ENCODE results near the gene KLHL10.
"Not testable (repeated sequence)": the region's sequence is repeated elsewhere in the genome, so short reads cannot be mapped to it uniquely, and the experiment has no call there.

Gene KLHL10

DNA sequence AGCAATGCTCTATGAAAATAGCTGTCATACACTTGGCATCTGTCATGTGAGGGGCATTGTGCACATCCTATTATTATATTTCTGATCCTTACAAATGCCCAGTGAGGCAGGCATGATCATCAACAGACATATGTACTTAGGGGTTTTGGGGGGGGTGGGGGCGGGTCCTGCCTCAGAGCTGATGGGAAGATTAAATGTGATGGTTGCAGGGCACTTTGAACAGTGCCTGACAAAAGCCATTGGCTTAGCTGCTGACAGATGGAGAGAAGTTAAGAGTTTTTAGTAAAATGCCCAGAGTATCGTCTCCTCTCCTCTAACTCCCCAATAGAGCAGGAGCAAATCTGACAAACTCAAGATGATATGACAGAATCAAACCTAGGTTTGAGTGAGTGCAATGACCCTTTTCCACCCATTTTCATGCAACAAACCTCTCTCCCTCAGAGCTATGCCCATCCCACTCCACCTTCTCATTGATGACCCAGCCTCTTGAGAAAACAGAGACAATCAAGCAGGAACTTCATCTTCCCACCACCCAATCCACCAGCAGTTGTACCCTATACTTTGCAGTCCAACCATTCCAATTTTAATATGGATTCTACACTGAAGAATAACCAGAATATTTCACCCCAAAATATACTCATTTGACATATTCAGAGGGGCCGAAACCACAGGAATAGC, 22.8 kb downstream of the KLHL10 start:
- H3K27ac Mint-ChIP-seq = no peak overlapping the region

DNA sequence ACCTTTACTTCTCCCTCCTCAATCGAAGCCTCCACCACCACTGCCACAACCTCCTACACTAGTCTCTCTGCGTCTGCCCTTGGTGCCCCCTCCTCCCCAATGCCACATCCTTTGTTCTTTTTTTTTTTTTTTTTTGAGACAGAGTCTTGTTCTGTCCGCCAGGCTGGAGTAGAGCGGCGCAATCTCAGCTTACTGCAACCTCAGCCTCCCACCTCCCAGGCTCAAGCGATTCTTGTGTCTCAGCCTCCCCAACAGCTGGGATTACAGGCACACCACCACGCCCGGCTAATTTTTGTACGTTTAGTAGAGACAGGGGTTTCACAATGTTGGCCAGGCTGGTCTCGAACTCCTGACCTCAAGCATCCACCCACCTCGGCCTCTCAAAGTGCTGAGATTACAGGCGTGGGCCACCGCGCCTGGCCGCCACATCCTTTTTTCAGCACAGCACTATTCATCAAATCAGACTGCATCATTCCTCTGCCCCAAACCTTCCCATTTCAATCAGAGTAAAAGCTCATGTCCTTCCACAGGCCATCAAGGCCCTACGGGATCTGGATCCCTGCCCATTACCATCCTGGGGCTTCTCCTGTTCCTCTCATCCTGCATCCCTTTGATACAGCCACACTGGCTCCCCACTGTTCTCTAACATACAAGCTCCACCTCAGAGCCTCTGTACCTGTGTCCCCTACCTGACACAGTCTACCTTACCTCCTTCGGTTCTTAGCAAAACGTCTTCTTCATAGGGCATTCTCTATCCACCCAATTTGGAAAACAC, 25.6 kb downstream of the KLHL10 start:
- Mint-ChIP-seq H3K27me3 (no peaks in the 10 kb centered on the region), H3K4me3 (no peak overlapping the region), H3K27ac (no peak overlapping the region), H3K9me3 (no peaks in the 10 kb centered on the region), H3K4me1 (peaks cover 15 to 26% of the 10 kb centered on the region in 2 donors), H3K36me3 (peaks cover 9 to 12% of the 10 kb centered on the region in 2 donors)
- DNase-seq = no peak
- no peak for ATAC-seq (replicated peaks)

More for the DNA sequence above, 22.8 kb downstream of the KLHL10 start:
- Mint-ChIP-seq H3K27me3 (no peaks in the 10 kb centered on the region), H3K9me3 (no peaks in the 10 kb centered on the region), H3K4me3 (no peak overlapping the region), H3K4me1 (peaks cover 12 to 22% of the 10 kb centered on the region in 2 donors), H3K36me3 (peaks cover 0 to 3% of the 10 kb centered on the region in 2 donors)
- DNase-seq = no peak
- no peak for ATAC-seq (replicated peaks)

DNA sequence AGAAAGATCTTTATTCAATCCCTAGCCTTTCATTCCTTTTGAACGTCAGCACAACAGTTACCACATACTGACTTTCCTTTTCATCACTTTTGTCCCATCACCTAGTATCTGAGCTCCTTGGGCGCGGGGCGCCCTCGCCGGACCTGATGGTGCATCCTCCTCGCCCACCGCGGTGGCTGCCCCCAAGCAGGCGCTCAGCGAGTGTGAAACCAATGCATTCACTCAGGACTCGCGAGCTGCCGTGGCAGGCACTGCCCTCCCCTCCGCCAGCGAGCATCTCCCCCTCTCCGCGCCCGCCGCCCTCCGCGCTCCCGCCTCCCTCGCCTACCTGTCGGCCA, 26.8 kb downstream of the KLHL10 start:
- H3K36me3 Mint-ChIP-seq = peaks cover 13 to 22% of the 10 kb centered on the region in 2 donors
- H3K4me1 Mint-ChIP-seq = peaks cover 15 to 26% of the 10 kb centered on the region in 2 donors
- DNase-seq = no peak
- no peaks in the 10 kb centered on the region for H3K9me3 Mint-ChIP-seq
- no peak overlapping the region for H3K27ac Mint-ChIP-seq
- no peak for ATAC-seq (replicated peaks)
- H3K4me3 Mint-ChIP-seq = no peak overlapping the region
- H3K27me3 Mint-ChIP-seq = no peaks in the 10 kb centered on the region

DNA sequence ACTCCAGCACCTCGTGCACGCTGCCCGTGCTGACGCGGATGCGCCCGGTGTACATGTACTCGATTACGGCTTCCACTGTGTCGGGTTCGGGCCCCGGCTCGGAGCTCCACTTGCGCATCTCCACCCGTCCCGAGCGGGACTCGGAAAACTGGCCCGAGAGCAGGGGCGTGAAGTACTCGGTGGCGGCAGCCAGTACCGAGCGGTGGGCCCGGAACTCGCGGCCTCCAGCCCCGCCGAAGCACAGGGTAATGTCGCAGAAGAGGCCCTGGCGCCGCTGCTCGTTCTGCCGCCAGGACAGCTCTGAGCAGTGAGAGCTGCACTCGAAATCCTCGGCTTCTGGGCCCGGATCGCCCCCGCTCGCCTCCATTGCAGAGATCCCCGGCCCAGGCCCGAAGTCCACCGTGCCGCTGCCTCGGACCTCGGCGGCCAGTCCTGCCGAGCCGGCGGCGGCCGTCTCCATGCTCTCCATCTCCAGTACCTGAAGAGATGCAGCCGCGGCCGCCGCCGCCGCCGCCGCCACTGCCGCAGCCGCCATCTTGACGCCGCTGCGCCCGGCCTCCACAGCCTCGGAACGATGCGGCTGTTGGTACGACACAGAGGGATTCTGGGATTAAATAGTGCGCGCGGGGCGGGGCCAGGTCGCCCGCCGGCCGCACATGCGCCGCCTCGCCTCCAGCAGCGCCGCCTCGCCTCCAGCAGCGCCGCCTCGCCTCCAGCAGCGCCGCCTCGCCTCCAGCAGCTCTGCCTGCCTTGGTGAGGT, 27.4 kb downstream of the KLHL10 start, which contains the start of gene KLHL11:
TSS of gene KLHL11 (minus strand) at position 588 of the 760 bp plus-strand sequence. CDS start at position 535, 53 bp downstream.
- Mint-ChIP-seq H3K27me3 (no peaks in the 10 kb centered on the region), H3K36me3 (peaks cover 13 to 22% of the 10 kb centered on the region in 2 donors), H3K27ac (peak within 1 kb of the TSS; percentile 84), H3K4me1 (peaks cover 15 to 26% of the 10 kb centered on the region in 2 donors), H3K4me3 (no peak within 1 kb of the TSS), H3K9me3 (no peaks in the 10 kb centered on the region)
- DNase-seq = peak; percentile 85
- peak; percentile 94 to 95 for ATAC-seq (replicated peaks)

DNA sequence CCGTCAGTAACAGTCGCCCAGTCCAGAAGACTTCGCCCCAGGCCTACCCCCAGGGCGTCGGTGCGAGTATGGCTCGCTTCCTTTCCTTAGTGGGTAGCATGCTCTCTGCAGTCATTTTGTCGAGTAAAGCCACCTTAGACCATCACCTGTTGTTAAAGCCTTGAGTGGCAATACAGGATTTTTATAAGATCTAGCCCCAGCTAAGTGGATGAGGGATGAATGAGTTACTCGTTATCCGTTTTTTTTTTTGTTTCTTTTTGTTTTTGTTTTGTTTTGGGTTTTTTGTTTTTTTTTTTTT, 27.9 kb downstream of the KLHL10 start:
- H3K27ac Mint-ChIP-seq = peak overlapping the region; percentile 84
- no peak for ATAC-seq (replicated peaks)
- H3K9me3 Mint-ChIP-seq = no peaks in the 10 kb centered on the region
- DNase-seq = no peak
- no peaks in the 10 kb centered on the region for H3K27me3 Mint-ChIP-seq
- peaks cover 13 to 23% of the 10 kb centered on the region in 2 donors for H3K36me3 Mint-ChIP-seq
- no peak overlapping the region for H3K4me3 Mint-ChIP-seq
- H3K4me1 Mint-ChIP-seq = peaks cover 12 to 22% of the 10 kb centered on the region in 2 donors

DNA sequence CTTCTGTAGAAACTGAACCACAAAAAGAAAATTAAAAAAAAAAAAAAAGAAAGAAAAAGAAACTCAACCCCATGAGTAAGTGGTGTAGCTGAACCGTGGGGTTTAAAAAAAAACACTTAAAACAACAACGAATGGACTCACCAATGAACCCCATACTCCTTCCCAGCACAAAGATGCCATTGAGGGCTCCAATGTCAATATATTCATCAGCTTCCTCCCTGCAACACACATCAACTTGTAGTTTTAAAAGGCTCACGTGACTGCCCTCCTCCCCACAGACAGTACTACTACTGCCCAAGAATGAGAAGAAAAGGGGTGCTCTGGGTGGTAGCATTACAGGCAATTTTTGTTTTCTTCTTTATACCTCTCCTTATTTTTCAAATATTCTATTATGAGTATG, 30.9 kb downstream of the KLHL10 start:
- Mint-ChIP-seq H3K4me1 (peaks cover 3 to 7% of the 10 kb centered on the region in 2 donors), H3K27ac (peak overlapping the region; percentile 47), H3K27me3 (no peaks in the 10 kb centered on the region), H3K4me3 (no peak overlapping the region), H3K9me3 (no peaks in the 10 kb centered on the region), H3K36me3 (peaks cover 39 to 51% of the 10 kb centered on the region in 2 donors)
- DNase-seq (no peak), ATAC-seq (replicated peaks) (no peak)

DNA sequence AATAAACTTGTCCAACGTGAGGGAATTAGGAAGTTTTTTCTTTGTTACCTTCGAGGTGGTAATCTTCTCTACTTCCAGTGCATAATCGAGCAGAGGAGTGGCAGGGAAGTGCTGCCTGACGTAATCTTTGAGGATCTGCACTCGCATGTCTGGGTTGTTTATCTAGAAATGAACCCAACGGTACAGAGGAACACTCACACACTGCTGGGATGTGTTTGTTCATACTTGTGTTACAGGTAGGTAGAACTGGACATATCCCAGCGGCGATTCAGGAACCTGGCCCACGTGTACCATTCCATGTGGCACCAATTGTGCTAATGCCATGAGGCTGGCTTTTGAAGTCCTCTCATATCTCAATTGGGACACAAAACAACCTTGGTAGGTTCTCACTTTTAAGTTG, 31.8 kb downstream of the KLHL10 start:
- no peaks in the 10 kb centered on the region for H3K9me3 Mint-ChIP-seq
- no peak overlapping the region for H3K4me3 Mint-ChIP-seq
- H3K27me3 Mint-ChIP-seq = no peaks in the 10 kb centered on the region
- peaks cover 43 to 54% of the 10 kb centered on the region in 2 donors for H3K36me3 Mint-ChIP-seq
- no peak overlapping the region for H3K27ac Mint-ChIP-seq
- peaks cover 3 to 7% of the 10 kb centered on the region in 2 donors for H3K4me1 Mint-ChIP-seq
- ATAC-seq (replicated peaks) (no peak), DNase-seq (no peak)

DNA sequence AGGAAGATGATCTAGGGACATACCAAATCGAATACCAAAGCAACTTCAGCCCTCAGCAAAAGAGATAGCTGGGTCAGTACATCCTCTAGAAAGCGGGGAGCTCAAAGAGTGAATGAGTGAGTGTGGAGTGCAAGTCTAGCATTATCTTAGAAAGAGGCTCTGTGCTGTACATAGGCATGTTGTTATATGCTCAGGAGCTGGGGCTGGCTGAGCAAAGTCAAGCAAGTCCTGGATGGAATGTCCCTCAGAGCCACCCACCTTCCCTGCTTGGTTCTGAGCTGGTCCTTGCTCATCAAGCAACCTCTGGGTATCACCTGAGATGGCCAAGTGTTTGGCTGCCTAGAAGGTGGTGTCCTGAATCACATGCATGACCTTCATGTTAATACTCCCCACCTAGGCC, 32.5 kb downstream of the KLHL10 start:
- ATAC-seq (replicated peaks) (no peak), DNase-seq (no peak)
- H3K36me3 Mint-ChIP-seq = peaks cover 41 to 54% of the 10 kb centered on the region in 2 donors
- H3K27me3 Mint-ChIP-seq = no peaks in the 10 kb centered on the region
- peaks cover 3 to 7% of the 10 kb centered on the region in 2 donors for H3K4me1 Mint-ChIP-seq
- H3K4me3 Mint-ChIP-seq = no peak overlapping the region
- H3K27ac Mint-ChIP-seq = peak overlapping the region; percentile 3
- H3K9me3 Mint-ChIP-seq = no peaks in the 10 kb centered on the region

DNA sequence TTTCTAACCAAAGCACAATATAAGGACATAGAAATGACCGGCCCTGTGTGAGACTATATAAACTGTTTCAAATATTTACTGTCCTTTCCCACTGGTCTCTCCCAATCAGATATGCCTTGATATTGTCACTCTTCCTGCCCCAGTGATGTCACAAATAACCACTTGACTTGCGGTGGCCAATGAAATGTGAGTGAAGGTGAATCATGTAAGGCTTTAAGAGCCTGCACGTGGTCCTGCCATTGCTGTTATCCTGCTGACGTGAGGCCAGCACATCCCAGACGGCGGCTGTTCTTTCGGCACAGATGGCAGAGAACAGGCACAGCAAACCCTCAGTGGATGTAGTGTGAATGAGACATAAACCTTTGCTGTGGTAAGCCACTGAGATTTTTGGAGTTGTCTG, 33.0 kb downstream of the KLHL10 start:
- no peak overlapping the region for H3K4me3 Mint-ChIP-seq
- no peaks in the 10 kb centered on the region for H3K27me3 Mint-ChIP-seq
- no peak for ATAC-seq (replicated peaks)
- H3K9me3 Mint-ChIP-seq = no peaks in the 10 kb centered on the region
- no peak for DNase-seq
- H3K4me1 Mint-ChIP-seq = peaks cover under 1 to 1% of the 10 kb centered on the region in 2 donors
- no peak overlapping the region for H3K27ac Mint-ChIP-seq
- H3K36me3 Mint-ChIP-seq = peaks cover 38 to 52% of the 10 kb centered on the region in 2 donors

DNA sequence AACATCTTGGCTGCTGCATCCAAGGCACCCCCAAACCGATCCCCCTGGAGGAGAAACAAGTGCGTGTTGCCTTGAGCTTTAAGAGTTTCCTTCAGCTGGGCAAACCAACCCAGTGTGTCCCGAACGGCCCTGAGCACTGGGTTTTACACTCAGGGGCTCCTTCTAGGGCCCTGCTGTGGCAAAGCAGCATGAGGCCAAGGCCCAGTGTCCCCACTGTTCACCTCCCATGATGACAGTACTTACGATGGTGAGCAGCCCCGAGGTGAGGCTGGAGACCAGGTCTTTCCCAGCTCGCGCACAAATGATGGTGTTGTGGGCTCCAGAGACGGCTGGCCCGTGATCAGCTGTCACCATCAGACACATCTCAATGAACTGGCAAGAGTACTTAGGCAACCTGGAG, 34.2 kb downstream of the KLHL10 start:
- DNase-seq (no peak), ATAC-seq (replicated peaks) (no peak)
- Mint-ChIP-seq H3K27ac (peak overlapping the region; percentile 9), H3K27me3 (no peaks in the 10 kb centered on the region), H3K9me3 (no peaks in the 10 kb centered on the region), H3K4me1 (no peaks in the 10 kb centered on the region), H3K4me3 (no peak overlapping the region), H3K36me3 (peaks cover 35 to 49% of the 10 kb centered on the region in 2 donors)

DNA sequence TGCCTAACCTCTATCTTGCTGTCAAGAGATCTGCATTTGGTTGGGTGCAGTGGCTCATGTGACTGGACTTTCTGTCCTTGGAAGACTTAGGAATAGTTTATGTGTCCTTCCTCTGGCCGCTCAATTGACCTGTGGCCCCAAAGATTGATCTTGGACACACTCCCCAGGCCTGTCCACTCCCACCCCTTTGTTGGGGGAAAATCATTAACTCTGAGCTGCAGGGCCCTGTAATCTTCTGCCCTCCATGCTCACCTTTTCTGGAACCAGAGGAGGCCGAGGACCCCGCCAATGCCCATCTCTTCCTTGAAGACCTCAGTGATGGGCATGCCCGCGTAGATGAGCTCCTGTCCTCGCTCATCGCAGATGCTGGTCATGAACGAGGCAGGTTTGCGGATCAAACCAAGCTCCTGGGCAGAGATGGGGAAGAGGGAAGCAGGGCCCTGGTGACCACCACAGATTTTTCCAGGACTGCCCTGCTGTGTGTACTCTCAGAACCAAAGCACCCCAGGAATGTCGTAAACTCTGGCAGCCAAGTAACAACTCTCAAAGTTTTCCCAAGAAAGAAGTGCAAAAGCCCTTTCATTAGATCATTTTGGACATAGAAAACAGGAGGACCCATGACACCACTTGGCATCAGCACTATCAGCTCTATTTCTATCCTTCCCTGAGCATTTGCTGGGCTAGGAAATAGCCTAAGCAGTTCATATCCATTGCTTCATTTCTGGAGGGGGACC, 36.1 kb downstream of the KLHL10 start:
- Mint-ChIP-seq H3K27me3 (no peaks in the 10 kb centered on the region), H3K4me1 (no peaks in the 10 kb centered on the region), H3K27ac (no peak overlapping the region), H3K4me3 (no peak overlapping the region), H3K36me3 (peaks cover 45 to 58% of the 10 kb centered on the region in 2 donors), H3K9me3 (no peaks in the 10 kb centered on the region)
- DNase-seq (no peak), ATAC-seq (replicated peaks) (no peak)

DNA sequence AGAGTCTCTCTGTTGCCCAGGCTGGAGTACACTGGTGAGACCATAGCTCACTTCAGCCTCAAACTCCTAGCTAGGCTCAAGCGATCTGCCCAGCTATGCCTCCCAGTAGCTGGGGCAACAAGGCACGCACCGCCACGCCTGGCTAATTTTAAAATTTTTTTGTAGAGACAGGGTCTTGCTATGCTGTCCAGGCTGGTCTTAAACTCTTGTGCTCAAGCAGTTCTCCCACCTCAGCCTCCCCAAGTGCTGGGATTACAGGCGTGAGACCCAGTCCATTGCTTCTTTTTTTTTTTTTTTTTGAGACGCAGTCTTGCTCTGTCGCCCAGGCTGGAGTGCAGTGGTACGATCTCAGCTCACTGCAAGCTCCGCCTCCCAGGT, 36.7 kb downstream of the KLHL10 start:
- DNase-seq = not testable (repeated sequence)

DNA sequence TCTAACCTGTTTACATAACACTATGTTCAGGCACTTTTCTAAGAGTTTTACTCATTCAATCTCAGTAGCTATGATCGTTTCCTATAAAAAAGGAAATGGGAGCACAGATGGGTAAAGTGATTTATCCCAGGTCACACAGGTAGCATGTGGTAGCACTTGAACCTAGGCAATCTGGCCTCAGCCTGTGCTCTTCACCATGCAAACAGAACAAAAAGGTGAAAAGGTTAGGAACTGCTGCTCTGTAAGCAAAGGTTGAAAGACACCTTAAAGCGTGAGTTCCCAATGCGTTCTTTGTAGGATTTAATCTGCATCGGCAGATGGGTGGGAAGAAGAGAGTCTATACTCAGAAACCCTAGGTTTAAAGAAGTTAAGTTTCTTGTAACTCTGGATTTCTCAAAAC, 42.5 kb downstream of the KLHL10 start:
- ATAC-seq (replicated peaks) (no peak), DNase-seq (no peak)
- Mint-ChIP-seq H3K27me3 (no peaks in the 10 kb centered on the region), H3K4me1 (peaks cover 4 to 14% of the 10 kb centered on the region in 2 donors), H3K36me3 (peaks cover 38 to 55% of the 10 kb centered on the region in 2 donors), H3K9me3 (no peaks in the 10 kb centered on the region), H3K4me3 (no peak overlapping the region), H3K27ac (no peak overlapping the region)

More for the DNA sequence above, 36.7 kb downstream of the KLHL10 start:
- peaks cover 44 to 53% of the 10 kb centered on the region in 2 donors for H3K36me3 Mint-ChIP-seq
- not testable (repeated sequence) for H3K4me1 Mint-ChIP-seq; H3K27me3 Mint-ChIP-seq; ATAC-seq (replicated peaks); H3K4me3 Mint-ChIP-seq; H3K9me3 Mint-ChIP-seq; H3K27ac Mint-ChIP-seq

DNA sequence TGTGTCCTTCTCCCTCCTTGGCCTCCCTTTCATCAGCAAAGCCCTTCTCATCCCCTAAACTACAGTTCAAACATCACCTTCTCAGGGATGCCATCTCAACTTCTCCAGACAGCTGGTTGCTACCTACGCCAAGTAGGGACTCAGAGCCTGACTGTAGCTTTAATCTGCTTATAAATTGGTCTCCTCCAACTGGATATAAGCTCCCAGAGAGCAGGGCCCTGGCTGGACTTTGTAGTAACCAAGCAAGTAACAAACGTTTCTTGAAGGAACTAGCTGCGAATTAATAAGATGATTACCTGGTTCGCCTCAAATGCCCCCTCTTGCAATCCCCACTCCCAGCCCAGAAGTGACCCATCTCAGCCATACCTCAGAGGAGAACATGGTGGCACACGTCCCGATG, 45.1 kb downstream of the KLHL10 start:
- H3K27ac Mint-ChIP-seq = peak overlapping the region; percentile 21
- H3K36me3 Mint-ChIP-seq = peaks cover 39 to 60% of the 10 kb centered on the region in 2 donors
- H3K27me3 Mint-ChIP-seq = no peaks in the 10 kb centered on the region
- no peak overlapping the region for H3K4me3 Mint-ChIP-seq
- H3K9me3 Mint-ChIP-seq = no peaks in the 10 kb centered on the region
- ATAC-seq (replicated peaks) (no peak), DNase-seq (no peak)
- H3K4me1 Mint-ChIP-seq = peaks cover 4 to 14% of the 10 kb centered on the region in 2 donors

Measured in stimulated activated naive B cell treated with anti-CD40 and anti-IgM and Interleukin-4, amounts not matched to agents 10 μg/mL and 1 μg/mL and 100 μg/mL, for 72 hours (primary cell).